SK-N-SH treated with all-trans-retinoic acid at 6 μM for 48 hours (cell line): ENCODE data around the gene AMOTL2.

Experiments used
- ATAC-seq: fragments of 200-7000 bp; cut with Tn5 transposase; 3 replicates; pipeline ENCODE4 v1.9.1; 2020; ENCODE audit warnings: mild to moderate bottlenecking, moderate library complexity
- ARNTL ChIP-seq: fragments of 450-650 bp; formaldehyde crosslinking; IDR thresholded peaks from 2 replicates; pipeline ENCODE4 v1.5.0; 2020; ENCODE audit warnings: low read depth, mild to moderate bottlenecking, moderate library complexity, borderline replicate concordance
- BACH2 ChIP-seq: fragments of 250-450 bp; sonication (Bioruptor Pico); IDR thresholded peaks from 2 replicates; pipeline ENCODE4 v1.9.0; 2021; ENCODE audit warnings: mild to moderate bottlenecking, borderline replicate concordance
- CSDC2 ChIP-seq: fragments of 250-450 bp; sonication (Bioruptor Pico); IDR thresholded peaks from 2 replicates; pipeline ENCODE4 v1.5.0; 2020; ENCODE audit warnings: mild to moderate bottlenecking, moderate library complexity
- ESRRG ChIP-seq: fragments of 250-450 bp; sonication (Bioruptor Pico); IDR thresholded peaks from 2 replicates; pipeline ENCODE4 v1.6.1; 2021; ENCODE audit warnings: mild to moderate bottlenecking
- GLIS3 ChIP-seq: fragments of 250-450 bp; sonication (Bioruptor Pico); IDR thresholded peaks from 2 replicates; pipeline ENCODE4 v1.5.0; 2020; ENCODE audit warnings: mild to moderate bottlenecking, moderate library complexity
- ISL1 ChIP-seq: fragments of 250-450 bp; sonication (Bioruptor Pico); IDR thresholded peaks from 2 replicates; pipeline ENCODE4 v2.1.2; 2022; ENCODE audit warnings: mild to moderate bottlenecking, moderate library complexity
- OSR1 ChIP-seq: fragments of 250-450 bp; sonication (Bioruptor Pico); IDR thresholded peaks from 2 replicates; pipeline ENCODE4 v1.8.0; 2022; ENCODE audit warnings: moderate library complexity, mild to moderate bottlenecking, inconsistent platforms
- PATZ1 ChIP-seq: fragments of 250-450 bp; sonication (Bioruptor Pico); IDR thresholded peaks from 2 replicates; pipeline ENCODE4 v1.8.0; 2020; ENCODE audit warnings: mild to moderate bottlenecking, moderate library complexity, borderline replicate concordance
- POU6F1 ChIP-seq: fragments of 250-450 bp; sonication (Bioruptor Pico); IDR thresholded peaks from 2 replicates; pipeline ENCODE4 v1.8.0; 2021; ENCODE audit warnings: low read depth, mild to moderate bottlenecking, moderate library complexity, borderline replicate concordance
- PPARA ChIP-seq: fragments of 250-450 bp; sonication (Bioruptor Pico); IDR thresholded peaks from 2 replicates; pipeline ENCODE4 v1.5.0; 2020; ENCODE audit warnings: mild to moderate bottlenecking, borderline replicate concordance
- RARB ChIP-seq: fragments of 250-450 bp; sonication (Bioruptor Pico); IDR thresholded peaks from 2 replicates; pipeline ENCODE4 v1.8.0; 2021; ENCODE audit warnings: mild to moderate bottlenecking, moderate library complexity
- SNAI2 ChIP-seq: fragments of 250-450 bp; sonication (Bioruptor Pico); IDR thresholded peaks from 2 replicates; pipeline ENCODE4 v1.5.0; 2020; ENCODE audit warnings: mild to moderate bottlenecking, moderate library complexity
- TCF4 ChIP-seq: fragments of 250-450 bp; sonication (Bioruptor Pico); IDR thresholded peaks from 2 replicates; pipeline ENCODE4 v1.8.0; 2021; ENCODE audit warnings: mild to moderate bottlenecking, moderate library complexity, borderline replicate concordance
- TOX ChIP-seq: fragments of 250-450 bp; sonication (Bioruptor Pico); IDR thresholded peaks from 2 replicates; pipeline ENCODE4 v1.8.0; 2021; ENCODE audit warnings: mild to moderate bottlenecking, moderate library complexity, borderline replicate concordance
- ZC3H10 ChIP-seq: fragments of 250-450 bp; sonication (Bioruptor Pico); IDR thresholded peaks from 2 replicates; pipeline ENCODE4 v1.5.1; 2021; ENCODE audit warnings: mild to moderate bottlenecking, moderate library complexity
- ZFP3 ChIP-seq: fragments of 250-450 bp; sonication (Bioruptor Pico); IDR thresholded peaks from 2 replicates; pipeline ENCODE4 v1.5.0; 2020; ENCODE audit warnings: mild to moderate bottlenecking, moderate library complexity
- ZFP30 ChIP-seq: fragments of 450-650 bp; formaldehyde crosslinking; IDR thresholded peaks from 2 replicates; pipeline ENCODE4 v1.5.0; 2022; ENCODE audit warnings: mild to moderate bottlenecking, moderate library complexity
- ZNF565 ChIP-seq: fragments of 450-650 bp; formaldehyde crosslinking; conservative IDR thresholded peaks from 2 replicates; pipeline ENCODE4 v1.5.0; 2020; ENCODE audit warnings: low read depth, mild to moderate bottlenecking, moderate library complexity
- ZNF8 ChIP-seq: fragments of 450-650 bp; formaldehyde crosslinking; IDR thresholded peaks from 2 replicates; pipeline ENCODE4 v1.5.0; 2020; ENCODE audit warnings: mild to moderate bottlenecking, moderate library complexity
- TF ChIP-seq, protein P1 (sequence below): fragments of 250-450 bp; sonication (Bioruptor Pico); IDR thresholded peaks from 2 replicates; pipeline ENCODE4 v1.5.0; 2020; ENCODE audit warnings: mild to moderate bottlenecking, moderate library complexity

Gene AMOTL2

GRCh38 chr3:134312873-134313846 lies 61.1 kb downstream of the AMOTL2 start (continued):
- TF ChIP-seq PATZ1 (no peak), ZNF8 (CRISPR knock-in tag) (no peak), SNAI2 (no peak), POU6F1 (no peak), ZFP3 (CRISPR knock-in tag) (no peak)

DNA sequence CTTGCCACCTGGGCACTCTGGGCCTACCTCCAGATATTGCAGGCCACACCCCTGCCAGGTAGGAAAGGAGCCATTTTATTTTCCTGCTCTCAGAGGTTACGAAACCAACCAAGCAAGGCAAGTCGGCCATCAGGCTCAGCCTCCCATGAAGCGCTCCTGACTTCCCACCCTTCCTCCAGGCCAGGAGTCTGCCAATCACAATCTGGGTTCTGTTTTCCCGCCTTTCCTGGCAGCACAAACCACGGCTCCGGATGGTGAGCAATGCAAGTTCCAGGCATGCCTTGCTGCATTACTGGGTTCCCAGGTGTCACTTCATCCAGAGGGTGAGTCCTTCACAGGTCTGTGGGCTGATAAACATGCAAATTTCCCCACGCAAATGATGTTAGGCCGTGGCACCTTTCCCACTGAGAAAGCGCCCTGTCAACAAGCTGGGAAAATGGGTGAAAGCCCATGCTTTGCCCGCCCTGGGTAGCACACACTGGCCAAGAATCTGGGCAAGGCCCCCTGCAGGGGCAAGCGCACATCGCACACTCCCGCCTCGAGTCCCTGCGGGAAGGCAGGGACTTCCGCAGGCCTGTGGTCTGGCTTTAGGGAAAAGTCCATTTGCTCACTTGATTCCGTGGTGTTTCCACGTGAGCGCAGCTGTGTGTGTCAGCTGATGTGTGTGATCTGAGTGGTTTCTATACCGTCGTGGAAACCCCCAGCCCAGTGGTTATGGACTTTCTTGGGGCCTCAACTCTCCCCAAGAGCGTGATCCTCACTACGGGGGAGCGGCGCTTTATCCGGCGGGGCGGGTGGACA lies 62.0 kb downstream of the AMOTL2 start:
- no peak for ATAC-seq
- TF ChIP-seq PPARA (CRISPR knock-in tag) (no peak), ZNF8 (CRISPR knock-in tag) (no peak), ZC3H10 (no peak), TOX (CRISPR knock-in tag) (no peak), RARB (CRISPR knock-in tag) (no peak), SNAI2 (no peak), CSDC2 (CRISPR knock-in tag) (no peak), POU6F1 (no peak), ARNTL (CRISPR knock-in tag) (no peak), ZFP3 (CRISPR knock-in tag) (no peak), ESRRG (CRISPR knock-in tag) (no peak), BACH2 (CRISPR knock-in tag) (no peak), TCF4 (CRISPR knock-in tag) (no peak), OSR1 (CRISPR knock-in tag) (no peak)
- TF ChIP-seq, protein P1, sequence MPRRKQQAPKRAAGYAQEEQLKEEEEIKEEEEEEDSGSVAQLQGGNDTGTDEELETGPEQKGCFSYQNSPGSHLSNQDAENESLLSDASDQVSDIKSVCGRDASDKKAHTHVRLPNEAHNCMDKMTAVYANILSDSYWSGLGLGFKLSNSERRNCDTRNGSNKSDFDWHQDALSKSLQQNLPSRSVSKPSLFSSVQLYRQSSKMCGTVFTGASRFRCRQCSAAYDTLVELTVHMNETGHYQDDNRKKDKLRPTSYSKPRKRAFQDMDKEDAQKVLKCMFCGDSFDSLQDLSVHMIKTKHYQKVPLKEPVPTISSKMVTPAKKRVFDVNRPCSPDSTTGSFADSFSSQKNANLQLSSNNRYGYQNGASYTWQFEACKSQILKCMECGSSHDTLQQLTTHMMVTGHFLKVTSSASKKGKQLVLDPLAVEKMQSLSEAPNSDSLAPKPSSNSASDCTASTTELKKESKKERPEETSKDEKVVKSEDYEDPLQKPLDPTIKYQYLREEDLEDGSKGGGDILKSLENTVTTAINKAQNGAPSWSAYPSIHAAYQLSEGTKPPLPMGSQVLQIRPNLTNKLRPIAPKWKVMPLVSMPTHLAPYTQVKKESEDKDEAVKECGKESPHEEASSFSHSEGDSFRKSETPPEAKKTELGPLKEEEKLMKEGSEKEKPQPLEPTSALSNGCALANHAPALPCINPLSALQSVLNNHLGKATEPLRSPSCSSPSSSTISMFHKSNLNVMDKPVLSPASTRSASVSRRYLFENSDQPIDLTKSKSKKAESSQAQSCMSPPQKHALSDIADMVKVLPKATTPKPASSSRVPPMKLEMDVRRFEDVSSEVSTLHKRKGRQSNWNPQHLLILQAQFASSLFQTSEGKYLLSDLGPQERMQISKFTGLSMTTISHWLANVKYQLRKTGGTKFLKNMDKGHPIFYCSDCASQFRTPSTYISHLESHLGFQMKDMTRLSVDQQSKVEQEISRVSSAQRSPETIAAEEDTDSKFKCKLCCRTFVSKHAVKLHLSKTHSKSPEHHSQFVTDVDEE (CRISPR knock-in tag): no peak

DNA sequence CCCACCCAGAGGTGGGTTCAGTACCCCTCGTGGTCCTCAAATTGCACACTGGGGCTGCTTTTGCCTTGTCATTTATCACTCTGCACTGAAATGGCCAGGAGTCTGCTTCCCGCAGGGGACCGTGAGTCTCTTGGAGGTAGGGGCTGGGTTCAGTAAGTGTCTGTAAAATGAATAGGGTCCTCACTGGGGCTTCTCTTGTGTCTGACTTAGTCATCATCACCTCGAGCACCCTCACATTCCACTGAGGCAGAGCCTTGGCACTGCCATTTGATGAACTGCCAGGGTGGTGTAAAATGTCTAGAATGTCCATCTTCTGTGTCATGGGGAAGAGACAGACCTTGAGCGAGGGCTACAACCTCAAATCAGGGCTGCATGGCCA lies 62.6 kb downstream of the AMOTL2 start:
- ATAC-seq: no peak
- TF ChIP-seq ZNF8 (CRISPR knock-in tag): no peak
- TF ChIP-seq ZFP30 (CRISPR knock-in tag): no peak
- no peak for TF ChIP-seq ZNF565 (CRISPR knock-in tag)
- no peak for TF ChIP-seq POU6F1
- no peak for TF ChIP-seq GLIS3 (CRISPR knock-in tag)
- TF ChIP-seq ZC3H10: no peak
- TF ChIP-seq TCF4 (CRISPR knock-in tag): no peak
- TF ChIP-seq ISL1 (CRISPR knock-in tag): no peak
- TF ChIP-seq ESRRG (CRISPR knock-in tag): no peak
- no peak for TF ChIP-seq SNAI2
- TF ChIP-seq PATZ1: no peak
- TF ChIP-seq ZFP3 (CRISPR knock-in tag): no peak
- no peak for TF ChIP-seq CSDC2 (CRISPR knock-in tag)
- TF ChIP-seq BACH2 (CRISPR knock-in tag): no peak
- no peak for TF ChIP-seq RARB (CRISPR knock-in tag)
